Panc1 (cell line): ENCODE measurements around the gene RARB. TPM values are rescaled to one million over a fixed set of nuclear protein-coding genes. Genes with fewer than 3 reads are reported as not detected.

Experiments used
- ATAC-seq: fragments of 200-7000 bp; cut with Tn5 transposase; 2 replicates; pipeline ENCODE4 v1.9.1; 2020; ENCODE audit warnings: mild to moderate bottlenecking, moderate library complexity
- BruUV-seq: library from RNA; stranded (reverse); fragments of 400-500 nt; replicated peaks from 2 replicates; lab custom pipeline; 2021; lab: Mats Ljungman, UMichigan
- CTCF ChIA-PET: fragments of 300-600 bp; sonication (Branson Sonifier 250); formaldehyde crosslinking; loops from one replicate; lab custom pipeline; 2022; ENCODE audit warnings: antibody characterized with exemption; lab: Charles Lee
- POLR2A ChIA-PET: fragments of 300-600 bp; sonication (Branson Sonifier 250); formaldehyde crosslinking; loops from one replicate; lab custom pipeline; 2022; ENCODE audit warnings: antibody characterized with exemption; lab: Charles Lee
- DNase-seq: peaks from one replicate; pipeline ENCODE4 v3.0.0-alpha.2; 2010; ENCODE audit warnings: low read depth, low spot score
- H3K27ac ChIP-seq: 2 replicates; pipeline ENCODE4 v1.5.1; 2011; ENCODE audit warnings: mild to moderate bottlenecking, low read length, inconsistent platforms
- H3K27me3 ChIP-seq: fragments of 200-500 bp; sonication (Bioruptor generic); 2 replicates; pipeline ENCODE4 v1.6.0; 2014; ENCODE audit warnings: low read length, inconsistent platforms; ENCODE audit not compliant: control insufficient read depth, insufficient read depth
- H3K36me3 ChIP-seq: fragments of 200-500 bp; sonication (Bioruptor generic); 2 replicates; pipeline ENCODE4 v1.5.1; 2014; ENCODE audit warnings: inconsistent platforms, mild to moderate bottlenecking, low read length, moderate library complexity; ENCODE audit not compliant: control insufficient read depth, insufficient read depth
- H3K4me1 ChIP-seq: 2 replicates; pipeline ENCODE4 v1.5.1; 2011; ENCODE audit warnings: inconsistent platforms, mild to moderate bottlenecking, low read length, moderate library complexity; ENCODE audit not compliant: control insufficient read depth, insufficient read depth
- H3K4me3 ChIP-seq, 2 experiments: 2 replicates each; pipeline ENCODE4 v1.5.1; 2011 to 2012; ENCODE audit warnings: low read depth in 2 of 2, low read length in 2 of 2, mild to moderate bottlenecking in 2 of 2, inconsistent platforms in 1 of 2, moderate library complexity in 1 of 2
- H3K9me3 ChIP-seq: fragments of 200-500 bp; sonication (Bioruptor generic); 2 replicates; pipeline ENCODE4 v1.5.1; 2014; ENCODE audit warnings: low read depth, mild to moderate bottlenecking, inconsistent platforms, low read length, moderate library complexity; ENCODE audit not compliant: control insufficient read depth, insufficient read depth
- POLR2AphosphoS5 ChIP-seq: IDR thresholded peaks from 2 replicates; pipeline ENCODE4 v1.6.1; 2012; ENCODE audit warnings: mild to moderate bottlenecking, low read depth, low read length, moderate library complexity
- SIN3A ChIP-seq: IDR thresholded peaks from 2 replicates; pipeline ENCODE4 v1.6.1; 2012; ENCODE audit warnings: low read depth, mild to moderate bottlenecking, low read length, moderate library complexity, borderline replicate concordance; ENCODE audit not compliant: insufficient read depth
- TCF7L2 ChIP-seq: IDR thresholded peaks from 2 replicates; pipeline ENCODE4 v1.6.1; 2011; ENCODE audit warnings: mild to moderate bottlenecking, low read depth, low read length, inconsistent platforms
- in situ Hi-C: cut with HindIII; loops from 2 replicates; pipeline ENCODE4 v1.10.0; 2016; ENCODE audit warnings: low sequenced_read_pairs, low pct_unique_long_range_greater_than_20kb
- intact Hi-C: fragments of 100-400 bp; cut with micrococcal nuclease; formaldehyde crosslinking; loops from one replicate; pipeline ENCODE4 v1.10.0; 2022; ENCODE audit not compliant: unreplicated experiment
- total RNA-seq: library from RNA; stranded (reverse); gene quantifications from one replicate; pipeline ENCODE4 v1.2.1, GENCODE V29; 2021; ENCODE audit not compliant: unreplicated experiment
- TF ChIP-seq, protein P1 (sequence below), 2 experiments: IDR thresholded peaks; 2 replicates each; pipeline ENCODE4 v1.6.1; 2011 to 2012; ENCODE audit warnings: low read depth in 2 of 2, control low read depth in 1 of 2, low read length in 1 of 2, mild to moderate bottlenecking in 1 of 2, moderate library complexity in 1 of 2; ENCODE audit not compliant: insufficient read depth in 1 of 2
- TF ChIP-seq, protein P2 (sequence below): fragments of 450-650 bp; IDR thresholded peaks from 2 replicates; pipeline ENCODE4 v1.5.1; 2017; ENCODE audit warnings: mild to moderate bottlenecking

The RARB gene
- total RNA-seq, 1 experiment from 2014 or later = not detected

DNA sequence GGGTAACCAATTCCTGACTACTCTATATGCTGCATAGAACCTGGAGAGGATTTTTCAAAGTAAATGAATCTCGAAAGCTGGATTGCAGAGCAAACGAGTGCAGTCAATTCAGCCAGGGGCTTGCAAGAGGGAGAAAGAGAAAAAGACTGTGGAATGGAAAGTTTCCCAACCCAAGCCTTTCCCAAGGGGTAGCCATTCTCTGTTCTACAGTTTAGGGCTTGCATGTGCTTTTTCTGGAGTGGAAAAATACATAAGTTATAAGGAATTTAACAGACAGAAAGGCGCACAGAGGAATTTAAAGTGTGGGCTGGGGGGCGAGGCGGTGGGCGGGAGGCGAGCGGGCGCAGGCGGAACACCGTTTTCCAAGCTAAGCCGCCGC, 511 bp upstream of the RARB start:
- no peak for ATAC-seq
- no peak for DNase-seq
- TF ChIP-seq, protein P1, sequence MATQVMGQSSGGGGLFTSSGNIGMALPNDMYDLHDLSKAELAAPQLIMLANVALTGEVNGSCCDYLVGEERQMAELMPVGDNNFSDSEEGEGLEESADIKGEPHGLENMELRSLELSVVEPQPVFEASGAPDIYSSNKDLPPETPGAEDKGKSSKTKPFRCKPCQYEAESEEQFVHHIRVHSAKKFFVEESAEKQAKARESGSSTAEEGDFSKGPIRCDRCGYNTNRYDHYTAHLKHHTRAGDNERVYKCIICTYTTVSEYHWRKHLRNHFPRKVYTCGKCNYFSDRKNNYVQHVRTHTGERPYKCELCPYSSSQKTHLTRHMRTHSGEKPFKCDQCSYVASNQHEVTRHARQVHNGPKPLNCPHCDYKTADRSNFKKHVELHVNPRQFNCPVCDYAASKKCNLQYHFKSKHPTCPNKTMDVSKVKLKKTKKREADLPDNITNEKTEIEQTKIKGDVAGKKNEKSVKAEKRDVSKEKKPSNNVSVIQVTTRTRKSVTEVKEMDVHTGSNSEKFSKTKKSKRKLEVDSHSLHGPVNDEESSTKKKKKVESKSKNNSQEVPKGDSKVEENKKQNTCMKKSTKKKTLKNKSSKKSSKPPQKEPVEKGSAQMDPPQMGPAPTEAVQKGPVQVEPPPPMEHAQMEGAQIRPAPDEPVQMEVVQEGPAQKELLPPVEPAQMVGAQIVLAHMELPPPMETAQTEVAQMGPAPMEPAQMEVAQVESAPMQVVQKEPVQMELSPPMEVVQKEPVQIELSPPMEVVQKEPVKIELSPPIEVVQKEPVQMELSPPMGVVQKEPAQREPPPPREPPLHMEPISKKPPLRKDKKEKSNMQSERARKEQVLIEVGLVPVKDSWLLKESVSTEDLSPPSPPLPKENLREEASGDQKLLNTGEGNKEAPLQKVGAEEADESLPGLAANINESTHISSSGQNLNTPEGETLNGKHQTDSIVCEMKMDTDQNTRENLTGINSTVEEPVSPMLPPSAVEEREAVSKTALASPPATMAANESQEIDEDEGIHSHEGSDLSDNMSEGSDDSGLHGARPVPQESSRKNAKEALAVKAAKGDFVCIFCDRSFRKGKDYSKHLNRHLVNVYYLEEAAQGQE (IDR thresholded peaks at IDR 0.05; ENCODE audit: insufficient read depth in 1 of 2, low read depth in 2 of 2, low read length in 1 of 2) = no peak
- no peak for TF ChIP-seq TCF7L2
- TF ChIP-seq POLR2AphosphoS5 = no peak
- no peak for TF ChIP-seq SIN3A
- TF ChIP-seq, protein P2, sequence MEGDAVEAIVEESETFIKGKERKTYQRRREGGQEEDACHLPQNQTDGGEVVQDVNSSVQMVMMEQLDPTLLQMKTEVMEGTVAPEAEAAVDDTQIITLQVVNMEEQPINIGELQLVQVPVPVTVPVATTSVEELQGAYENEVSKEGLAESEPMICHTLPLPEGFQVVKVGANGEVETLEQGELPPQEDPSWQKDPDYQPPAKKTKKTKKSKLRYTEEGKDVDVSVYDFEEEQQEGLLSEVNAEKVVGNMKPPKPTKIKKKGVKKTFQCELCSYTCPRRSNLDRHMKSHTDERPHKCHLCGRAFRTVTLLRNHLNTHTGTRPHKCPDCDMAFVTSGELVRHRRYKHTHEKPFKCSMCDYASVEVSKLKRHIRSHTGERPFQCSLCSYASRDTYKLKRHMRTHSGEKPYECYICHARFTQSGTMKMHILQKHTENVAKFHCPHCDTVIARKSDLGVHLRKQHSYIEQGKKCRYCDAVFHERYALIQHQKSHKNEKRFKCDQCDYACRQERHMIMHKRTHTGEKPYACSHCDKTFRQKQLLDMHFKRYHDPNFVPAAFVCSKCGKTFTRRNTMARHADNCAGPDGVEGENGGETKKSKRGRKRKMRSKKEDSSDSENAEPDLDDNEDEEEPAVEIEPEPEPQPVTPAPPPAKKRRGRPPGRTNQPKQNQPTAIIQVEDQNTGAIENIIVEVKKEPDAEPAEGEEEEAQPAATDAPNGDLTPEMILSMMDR = no peak
- intact Hi-C loops = no loop called here
- in situ Hi-C loops = no loop called here
- Histone ChIP-seq H3K36me3 (no peaks in the 10 kb centered on the region), H3K4me3 (peak overlapping the region; percentile 42 to 51), H3K4me1 (no peaks in the 10 kb centered on the region), H3K9me3 (no peaks in the 10 kb centered on the region), H3K27me3 (peaks cover 8% of the 10 kb centered on the region; the same call in 1 of the 2 replicates), H3K27ac (no peak overlapping the region)
- CTCF ChIA-PET = interaction anchor here (0.6 kb wide), 1 partner anchor 1024 kb away, joined by 3 read pairs; no protein-coding TSS in a partner anchor
- no TSS peak for BruUV-seq
- POLR2A ChIA-PET = no interaction called here

DNA sequence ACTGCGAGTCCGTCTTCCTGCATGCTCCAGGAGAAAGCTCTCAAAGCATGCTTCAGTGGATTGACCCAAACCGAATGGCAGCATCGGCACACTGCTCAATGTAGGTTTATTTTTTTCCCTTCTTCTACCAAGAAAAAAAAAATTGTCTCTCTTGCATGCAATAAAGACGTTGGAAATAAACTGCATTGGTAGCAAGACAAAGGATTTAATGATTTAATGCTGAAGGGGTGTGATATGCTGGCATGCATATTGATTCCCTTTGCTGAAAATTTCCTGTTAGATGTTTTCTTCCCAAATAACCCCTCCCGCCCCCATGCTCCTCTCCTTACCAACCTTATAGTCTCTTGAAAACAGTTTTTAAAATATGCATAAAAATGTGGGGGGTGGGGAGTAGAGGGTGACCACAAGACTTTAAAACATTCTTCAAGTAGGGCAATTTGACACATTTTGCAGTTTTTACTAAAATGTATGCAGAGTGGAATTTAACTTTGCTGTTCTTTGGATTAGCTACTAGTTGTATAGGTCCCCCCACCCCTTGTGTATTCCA, 799 bp downstream of the RARB start:
- DNase-seq = no peak
- no TSS peak for BruUV-seq
- TF ChIP-seq POLR2AphosphoS5 (no peak), SIN3A (no peak), TCF7L2 (no peak)
- TF ChIP-seq, protein P2 = no peak
- TF ChIP-seq, protein P1 (IDR thresholded peaks at IDR 0.05; ENCODE audit: insufficient read depth in 1 of 2, low read depth in 2 of 2, low read length in 1 of 2) = no peak
- no peaks in the 10 kb centered on the region for H3K9me3 ChIP-seq
- in situ Hi-C loops = no loop called here
- ChIA-PET POLR2A (no interaction called here), CTCF (no interaction called here)
- no peaks in the 10 kb centered on the region for H3K4me1 ChIP-seq
- no peaks in the 10 kb centered on the region for H3K36me3 ChIP-seq
- intact Hi-C loops = no loop called here
- peak overlapping the region; percentile 42 to 51 for H3K4me3 ChIP-seq
- H3K27ac ChIP-seq = no peak overlapping the region
- ATAC-seq = no peak
- H3K27me3 ChIP-seq = peaks cover 8% of the 10 kb centered on the region; the same call in 1 of the 2 replicates
